DND-41 (cell line): Measurements from ENCODE around the gene RBM44.

Source experiments
- ATAC-seq: fragments of 200-7000 bp; cut with Tn5 transposase; 3 replicates; pipeline ENCODE4 v1.9.1; 2021; ENCODE audit warnings: low read depth; ENCODE audit not compliant: insufficient read depth
- DNase-seq: peaks from one replicate; pipeline ENCODE4 v3.0.0-alpha.2; 2020
- H2AFZ ChIP-seq: 2 replicates; pipeline ENCODE4 v1.6.0; 2012; ENCODE audit warnings: low read depth, low read length
- H3K27ac ChIP-seq: 2 replicates; pipeline ENCODE4 v1.5.1; 2012; ENCODE audit warnings: low read length, inconsistent platforms
- H3K27me3 ChIP-seq: fragments of 200-600 bp; sonication (generic); 2 replicates; pipeline ENCODE4 v1.6.0; 2012; ENCODE audit warnings: low read length, mild to moderate bottlenecking, inconsistent platforms; ENCODE audit not compliant: insufficient read depth, poor library complexity
- H3K36me3 ChIP-seq: 2 replicates; pipeline ENCODE4 v1.5.1; 2012; ENCODE audit warnings: low read length, inconsistent platforms; ENCODE audit not compliant: insufficient read depth
- H3K4me1 ChIP-seq: 2 replicates; pipeline ENCODE4 v1.5.1; 2012; ENCODE audit warnings: mild to moderate bottlenecking, low read length; ENCODE audit not compliant: insufficient read depth
- H3K4me2 ChIP-seq: 2 replicates; pipeline ENCODE4 v1.6.0; 2012; ENCODE audit warnings: mild to moderate bottlenecking, moderate library complexity, low read length, inconsistent platforms; ENCODE audit not compliant: insufficient read depth
- H3K4me3 ChIP-seq, 2 experiments: fragments of 200-600 bp in 1 of 2; shearing (Covaris generic) in 1 of 2; 2 replicates each; pipeline ENCODE4 v1.5.1; 2012 to 2016; ENCODE audit warnings: inconsistent platforms in 2 of 2, low read length in 2 of 2, mild to moderate bottlenecking in 2 of 2, low read depth in 1 of 2, moderate library complexity in 1 of 2
- H3K79me2 ChIP-seq: 2 replicates; pipeline ENCODE4 v1.6.0; 2012; ENCODE audit warnings: low read length, inconsistent platforms; ENCODE audit not compliant: insufficient read depth
- H3K9ac ChIP-seq: 2 replicates; pipeline ENCODE4 v1.6.0; 2012; ENCODE audit warnings: low read depth, mild to moderate bottlenecking, inconsistent platforms, low read length, moderate library complexity
- H3K9me3 ChIP-seq: 2 replicates; pipeline ENCODE4 v1.5.1; 2012; ENCODE audit warnings: low read length, moderate library complexity, mild to moderate bottlenecking, inconsistent platforms; ENCODE audit not compliant: insufficient read depth, severe bottlenecking
- H4K20me1 ChIP-seq: 2 replicates; pipeline ENCODE4 v1.6.0; 2012; ENCODE audit warnings: low read length; ENCODE audit not compliant: insufficient read depth
- CTCF ChIP-seq: IDR thresholded peaks from 2 replicates; pipeline ENCODE4 v1.5.1; 2012; ENCODE audit warnings: borderline replicate concordance, low read length, moderate library complexity, mild to moderate bottlenecking; ENCODE audit not compliant: poor library complexity, severe bottlenecking; ENCODE audit errors: extremely low read depth
- EZH2 ChIP-seq: IDR thresholded peaks from 3 replicates; pipeline ENCODE4 v1.6.1; 2012; ENCODE audit warnings: borderline replicate concordance, low read depth, mild to moderate bottlenecking, moderate library complexity, low read length, inconsistent platforms; ENCODE audit not compliant: severe bottlenecking

Gene RBM44

DNA sequence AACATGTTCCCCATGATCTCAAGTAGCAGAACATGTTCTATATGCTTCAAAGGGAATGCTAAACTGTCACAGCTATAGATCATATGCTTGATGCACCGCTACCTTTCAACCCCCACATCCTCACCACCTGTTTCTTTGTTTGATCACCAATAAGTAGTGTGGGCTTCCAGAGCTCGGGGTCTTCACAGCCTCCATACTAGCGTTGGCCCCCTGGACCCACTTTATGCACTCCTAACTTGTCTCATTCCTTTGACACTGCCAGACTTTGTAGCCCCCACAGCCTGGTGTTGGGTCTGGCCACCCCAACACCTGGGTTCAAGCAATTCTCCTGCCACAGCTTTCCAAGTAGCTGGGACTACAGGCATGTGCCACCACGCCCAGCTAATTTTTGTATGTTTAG is 11.6 kb upstream of the RBM44 start:
- no peak overlapping the region for H3K27ac ChIP-seq
- no peak for ATAC-seq
- no peaks in the 10 kb centered on the region for H3K4me1 ChIP-seq
- no peaks in the 10 kb centered on the region for H3K79me2 ChIP-seq
- peaks cover 12% of the 10 kb centered on the region for H3K9me3 ChIP-seq
- H4K20me1 ChIP-seq = no peaks in the 10 kb centered on the region
- no peak overlapping the region for H3K4me3 ChIP-seq
- H3K36me3 ChIP-seq = no peaks in the 10 kb centered on the region
- TF ChIP-seq CTCF (no peak), EZH2 (no peak)
- H3K9ac ChIP-seq = no peak overlapping the region
- DNase-seq = peak; percentile 18
- no peak overlapping the region for H2AFZ ChIP-seq
- H3K27me3 ChIP-seq = no peaks in the 10 kb centered on the region
- no peak overlapping the region for H3K4me2 ChIP-seq

GRCh38 chr2:237790353-237790752 is 8.2 kb upstream of the RBM44 start:
- Histone ChIP-seq H3K27me3 (no peaks in the 10 kb centered on the region), H2AFZ (no peak overlapping the region), H3K36me3 (no peaks in the 10 kb centered on the region), H3K27ac (no peak overlapping the region), H3K4me2 (no peak overlapping the region), H3K9me3 (peaks cover 11% of the 10 kb centered on the region), H3K4me1 (no peaks in the 10 kb centered on the region), H3K9ac (no peak overlapping the region), H3K4me3 (no peak overlapping the region), H3K79me2 (no peaks in the 10 kb centered on the region), H4K20me1 (no peaks in the 10 kb centered on the region)
- DNase-seq (no peak), ATAC-seq (peak; percentile 67)
- TF ChIP-seq EZH2 = no peak
- no peak for TF ChIP-seq CTCF

GRCh38 chr2:237791977-237792727 is 6.4 kb upstream of the RBM44 start:
- Histone ChIP-seq H3K27me3 (no peaks in the 10 kb centered on the region), H2AFZ (no peak overlapping the region), H3K4me1 (no peaks in the 10 kb centered on the region), H3K27ac (no peak overlapping the region), H3K9ac (no peak overlapping the region), H3K9me3 (peaks cover 2% of the 10 kb centered on the region), H3K4me3 (no peak overlapping the region), H4K20me1 (no peaks in the 10 kb centered on the region), H3K36me3 (no peaks in the 10 kb centered on the region), H3K4me2 (no peak overlapping the region), H3K79me2 (no peaks in the 10 kb centered on the region)
- no peak for DNase-seq
- ATAC-seq = no peak
- TF ChIP-seq EZH2 = no peak
- peak; percentile 9 for TF ChIP-seq CTCF

GRCh38 chr2:237797253-237797652 is 1.3 kb upstream of the RBM44 start:
- no peak for DNase-seq
- Histone ChIP-seq H3K9ac (no peak overlapping the region), H3K79me2 (no peaks in the 10 kb centered on the region), H3K36me3 (no peaks in the 10 kb centered on the region), H3K9me3 (no peaks in the 10 kb centered on the region), H2AFZ (no peak overlapping the region), H3K4me2 (no peak overlapping the region), H3K27me3 (no peaks in the 10 kb centered on the region), H3K27ac (no peak overlapping the region), H3K4me1 (no peaks in the 10 kb centered on the region), H4K20me1 (no peaks in the 10 kb centered on the region), H3K4me3 (no peak overlapping the region)
- TF ChIP-seq EZH2 = no peak
- TF ChIP-seq CTCF = no peak
- no peak for ATAC-seq
